ENCODE measurements around the gene SUMO2. TPM values are rescaled to one million over a fixed set of nuclear protein-coding genes. Genes with fewer than 3 reads are reported as not detected.
"Not testable (repeated sequence)": the region's sequence is repeated elsewhere in the genome, so short reads cannot be mapped to it uniquely, and the experiment has no call there.

Gene SUMO2
- total and polyA plus RNA-seq, 2 experiments from 2014 or later = 112 to 424 TPM

DNA sequence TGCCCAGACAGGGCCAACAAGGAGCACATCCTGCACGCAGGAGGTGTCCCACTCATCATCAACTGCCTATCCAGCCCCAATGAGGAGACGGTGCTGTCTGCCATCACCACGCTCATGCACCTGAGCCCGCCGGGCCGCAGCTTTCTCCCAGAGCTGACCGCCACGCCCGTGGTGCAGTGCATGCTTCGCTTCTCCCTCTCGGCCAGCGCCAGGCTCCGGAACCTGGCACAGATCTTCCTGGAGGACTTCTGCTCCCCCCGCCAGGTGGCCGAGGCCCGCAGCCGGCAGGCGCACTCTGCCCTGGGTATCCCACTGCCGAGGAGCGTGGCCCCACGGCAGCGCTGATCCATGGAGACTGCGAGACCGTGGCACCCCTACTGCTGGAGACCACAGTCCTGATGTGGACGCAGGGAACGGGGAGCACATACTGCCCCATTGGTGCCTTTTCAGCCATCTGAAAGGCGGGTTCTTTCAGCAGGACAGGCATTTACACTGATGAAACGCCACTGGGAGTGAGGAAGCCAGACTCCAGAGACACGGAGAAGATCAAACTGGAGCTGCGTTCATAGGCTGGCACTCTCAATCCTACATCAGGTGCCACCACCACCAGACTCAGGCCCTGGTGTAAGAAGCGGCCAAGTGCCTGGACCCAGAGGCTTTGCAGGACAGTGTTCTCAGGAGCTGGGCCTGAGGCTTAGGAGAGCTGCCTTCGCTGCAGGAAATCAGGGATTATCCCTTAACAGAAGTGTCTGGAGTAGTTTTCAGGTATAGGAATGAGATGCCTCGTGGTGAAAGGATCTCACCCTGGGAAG, 53.9 kb downstream of the SUMO2 start:
- no peak overlapping the region for H3K4me3 ChIP-seq
- no peaks in the 10 kb centered on the region for H4K20me1 ChIP-seq (ENCODE audit: insufficient read depth, poor library complexity, severe bottlenecking)
- H3K4me1 ChIP-seq (ENCODE audit: insufficient read depth) = peaks cover 18% of the 10 kb centered on the region
- peaks cover 19% of the 10 kb centered on the region for H3K79me2 ChIP-seq
- no peaks in the 10 kb centered on the region for H3K27me3 ChIP-seq
- no peak overlapping the region for H2AFZ ChIP-seq
- H3K4me2 ChIP-seq = no peak overlapping the region
- H3K9me3 ChIP-seq (ENCODE audit: low read depth) = no peaks in the 10 kb centered on the region
- TF ChIP-seq EZH2phosphoT487 (IDR thresholded peaks at IDR 0.05; ENCODE audit: low read depth, severe bottlenecking, unreplicated experiment) (no peak), EZH2 (IDR thresholded peaks at IDR 0.05; ENCODE audit: borderline replicate concordance) (no peak)
- TF ChIP-seq, protein P1, sequence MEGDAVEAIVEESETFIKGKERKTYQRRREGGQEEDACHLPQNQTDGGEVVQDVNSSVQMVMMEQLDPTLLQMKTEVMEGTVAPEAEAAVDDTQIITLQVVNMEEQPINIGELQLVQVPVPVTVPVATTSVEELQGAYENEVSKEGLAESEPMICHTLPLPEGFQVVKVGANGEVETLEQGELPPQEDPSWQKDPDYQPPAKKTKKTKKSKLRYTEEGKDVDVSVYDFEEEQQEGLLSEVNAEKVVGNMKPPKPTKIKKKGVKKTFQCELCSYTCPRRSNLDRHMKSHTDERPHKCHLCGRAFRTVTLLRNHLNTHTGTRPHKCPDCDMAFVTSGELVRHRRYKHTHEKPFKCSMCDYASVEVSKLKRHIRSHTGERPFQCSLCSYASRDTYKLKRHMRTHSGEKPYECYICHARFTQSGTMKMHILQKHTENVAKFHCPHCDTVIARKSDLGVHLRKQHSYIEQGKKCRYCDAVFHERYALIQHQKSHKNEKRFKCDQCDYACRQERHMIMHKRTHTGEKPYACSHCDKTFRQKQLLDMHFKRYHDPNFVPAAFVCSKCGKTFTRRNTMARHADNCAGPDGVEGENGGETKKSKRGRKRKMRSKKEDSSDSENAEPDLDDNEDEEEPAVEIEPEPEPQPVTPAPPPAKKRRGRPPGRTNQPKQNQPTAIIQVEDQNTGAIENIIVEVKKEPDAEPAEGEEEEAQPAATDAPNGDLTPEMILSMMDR (IDR thresholded peaks at IDR 0.05; ENCODE audit: poor library complexity) = no peak
- H3K27ac ChIP-seq = no peak overlapping the region
- no peaks in the 10 kb centered on the region for H3K36me3 ChIP-seq (replicated peaks; ENCODE audit: insufficient read depth, low read depth)
- 96% methylated on average over 33 of the region's 33 CpGs for WGBS (ENCODE audit: low lambda C conversion rate, missing lambda C conversion rate)
- no peak for DNase-seq (ENCODE audit: low spot score)
- H3K9me2 ChIP-seq (replicated peaks; ENCODE audit: insufficient read depth) = no peaks in the 10 kb centered on the region

DNA sequence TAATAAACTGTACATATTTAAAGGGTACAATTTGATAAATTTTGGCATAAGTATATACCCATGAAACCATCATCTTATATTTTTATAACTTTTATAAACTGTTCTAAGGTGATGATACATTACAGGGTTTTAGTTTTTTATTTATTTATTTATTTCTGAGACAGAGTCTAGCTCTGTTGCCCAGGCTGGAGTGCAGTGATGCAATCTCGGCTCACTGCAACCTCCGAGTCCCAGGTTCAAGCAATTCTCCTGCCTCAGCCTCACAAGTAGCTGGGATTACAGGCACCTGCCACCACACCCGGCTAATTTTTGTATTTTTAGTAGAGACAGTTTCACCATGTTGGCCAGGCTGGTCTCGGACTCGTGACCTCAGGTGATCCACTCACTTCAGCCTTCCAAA, 54.8 kb downstream of the SUMO2 start:
- not testable (repeated sequence) for H2AFZ ChIP-seq; H3K36me3 ChIP-seq (replicated peaks; ENCODE audit: insufficient read depth, low read depth); H3K4me3 ChIP-seq; H3K27ac ChIP-seq; H3K9me2 ChIP-seq (replicated peaks; ENCODE audit: insufficient read depth); H3K27me3 ChIP-seq; H4K20me1 ChIP-seq (ENCODE audit: insufficient read depth, poor library complexity, severe bottlenecking); DNase-seq (ENCODE audit: low spot score); H3K4me2 ChIP-seq; H3K9me3 ChIP-seq (ENCODE audit: low read depth)
- WGBS (ENCODE audit: low lambda C conversion rate, missing lambda C conversion rate) = 97% methylated on average over 5 of the region's 5 CpGs
- Histone ChIP-seq H3K4me1 (ENCODE audit: insufficient read depth) (peaks cover 21% of the 10 kb centered on the region), H3K79me2 (peaks cover 19% of the 10 kb centered on the region)

DNA sequence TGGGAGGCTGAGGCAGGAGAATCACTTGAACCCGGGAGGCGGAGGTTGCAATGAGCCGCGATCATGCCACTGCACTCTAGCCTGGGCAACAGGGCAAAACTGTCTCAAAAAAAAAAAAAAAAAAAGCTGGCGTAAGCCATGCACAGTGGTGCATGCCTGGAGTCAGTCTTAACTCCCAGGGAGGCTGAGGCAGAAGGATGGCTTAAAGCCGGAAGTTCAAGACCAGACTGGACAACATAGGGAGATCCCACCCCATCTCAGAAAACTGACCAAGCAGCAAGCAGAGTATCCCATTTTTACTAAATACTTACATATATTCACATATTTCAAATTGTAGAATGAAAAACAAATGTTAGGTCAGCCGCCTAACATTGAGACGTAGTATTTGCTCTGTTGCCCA, 55.8 kb downstream of the SUMO2 start:
- H3K79me2 ChIP-seq = peaks cover 20% of the 10 kb centered on the region
- 97% methylated on average over 8 of the region's 8 CpGs for WGBS (ENCODE audit: low lambda C conversion rate, missing lambda C conversion rate)
- H2AFZ ChIP-seq = no peak overlapping the region

DNA sequence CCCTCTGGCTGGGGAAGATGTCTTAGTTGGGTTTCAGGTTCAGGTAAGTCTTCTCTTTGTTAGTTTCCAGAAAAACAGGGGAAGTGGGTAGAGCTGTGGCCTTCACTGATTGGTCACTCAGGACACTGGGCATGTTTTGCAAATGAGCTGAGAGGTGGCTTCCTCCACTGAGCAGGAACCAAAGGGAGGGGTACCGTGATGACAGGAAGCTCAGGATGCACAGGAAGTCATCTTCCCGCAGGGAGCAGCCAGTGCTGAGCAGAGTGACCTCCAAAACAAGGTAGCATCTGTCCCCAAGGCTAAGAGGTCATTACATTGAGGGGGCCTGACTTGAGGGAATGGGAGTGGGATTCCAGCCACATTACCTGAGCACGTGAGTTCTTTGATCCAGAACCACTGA, 56.8 kb downstream of the SUMO2 start:
- H3K9me3 ChIP-seq (ENCODE audit: low read depth) = no peaks in the 10 kb centered on the region
- no peak overlapping the region for H2AFZ ChIP-seq
- H3K4me2 ChIP-seq = no peak overlapping the region
- no peak for DNase-seq (ENCODE audit: low spot score)
- no peak overlapping the region for H3K4me3 ChIP-seq
- no peaks in the 10 kb centered on the region for H3K27me3 ChIP-seq
- H3K36me3 ChIP-seq (replicated peaks; ENCODE audit: insufficient read depth, low read depth) = no peaks in the 10 kb centered on the region
- H4K20me1 ChIP-seq (ENCODE audit: insufficient read depth, poor library complexity, severe bottlenecking) = no peaks in the 10 kb centered on the region
- H3K79me2 ChIP-seq = peaks cover 22% of the 10 kb centered on the region
- H3K27ac ChIP-seq = no peak overlapping the region
- H3K4me1 ChIP-seq (ENCODE audit: insufficient read depth) = peaks cover 14% of the 10 kb centered on the region
- TF ChIP-seq, protein P1 (IDR thresholded peaks at IDR 0.05; ENCODE audit: poor library complexity) = no peak
- TF ChIP-seq EZH2 (IDR thresholded peaks at IDR 0.05; ENCODE audit: borderline replicate concordance) = no peak
- no peak for TF ChIP-seq EZH2phosphoT487 (IDR thresholded peaks at IDR 0.05; ENCODE audit: low read depth, severe bottlenecking, unreplicated experiment)
- no peaks in the 10 kb centered on the region for H3K9me2 ChIP-seq (replicated peaks; ENCODE audit: insufficient read depth)
- 69% methylated on average over 3 of the region's 3 CpGs for WGBS (ENCODE audit: low lambda C conversion rate, missing lambda C conversion rate)

More for the DNA sequence above, 55.8 kb downstream of the SUMO2 start:
- TF ChIP-seq, protein P1 (IDR thresholded peaks at IDR 0.05; ENCODE audit: poor library complexity) = no peak
- no peak for TF ChIP-seq EZH2 (IDR thresholded peaks at IDR 0.05; ENCODE audit: borderline replicate concordance)
- TF ChIP-seq EZH2phosphoT487 (IDR thresholded peaks at IDR 0.05; ENCODE audit: low read depth, severe bottlenecking, unreplicated experiment) = no peak
- Histone ChIP-seq H3K9me3 (ENCODE audit: low read depth) (no peaks in the 10 kb centered on the region), H3K4me3 (no peak overlapping the region), H3K27ac (no peak overlapping the region), H3K27me3 (no peaks in the 10 kb centered on the region), H3K4me2 (no peak overlapping the region), H3K36me3 (replicated peaks; ENCODE audit: insufficient read depth, low read depth) (no peaks in the 10 kb centered on the region), H3K9me2 (replicated peaks; ENCODE audit: insufficient read depth) (no peaks in the 10 kb centered on the region), H3K4me1 (ENCODE audit: insufficient read depth) (peaks cover 16% of the 10 kb centered on the region), H4K20me1 (ENCODE audit: insufficient read depth, poor library complexity, severe bottlenecking) (no peaks in the 10 kb centered on the region)
- DNase-seq (ENCODE audit: low spot score) = no peak

All from hepatocyte (in vitro differentiated cells).